ENCODE results near the gene KCNA3.
"Not testable (repeated sequence)": the region's sequence is repeated elsewhere in the genome, so short reads cannot be mapped to it uniquely, and the experiment has no call there.

KCNA3 gene

GRCh38 chr1:110680036-110680735 lies 5.4 kb upstream of the KCNA3 start:
- DNase-seq (ENCODE audit: low read depth, low spot score): no peak

- DNase-seq (ENCODE audit: low read depth, low spot score): no peak
Observed at GRCh38 chr1:110677526-110677925, 2.8 kb upstream of the KCNA3 start.

GRCh38 chr1:110676970-110677369 lies 2.2 kb upstream of the KCNA3 start:
- no peak for DNase-seq (ENCODE audit: low read depth, low spot score)

GRCh38 chr1:110675060-110675791 lies 486 bp upstream of the KCNA3 start:
- DNase-seq (ENCODE audit: low read depth, low spot score): no peak

GRCh38 chr1:110673805-110674336 lies 869 bp downstream of the KCNA3 start:
- no peak for DNase-seq (ENCODE audit: low read depth, low spot score)

GRCh38 chr1:110673197-110673701 lies 1.5 kb downstream of the KCNA3 start:
- DNase-seq (ENCODE audit: low read depth, low spot score): no peak

- no peak for DNase-seq (ENCODE audit: low read depth, low spot score)
Observed at GRCh38 chr1:110672753-110673108, 2.0 kb downstream of the KCNA3 start.

GRCh38 chr1:110672001-110672752 lies 2.6 kb downstream of the KCNA3 start:
- DNase-seq (ENCODE audit: low read depth, low spot score): peak; percentile 32

GRCh38 chr1:110671361-110671760 lies 3.4 kb downstream of the KCNA3 start:
- DNase-seq (ENCODE audit: low read depth, low spot score): no peak

- no peak for DNase-seq (ENCODE audit: low read depth, low spot score)
Observed at GRCh38 chr1:110668549-110668948, 6.2 kb downstream of the KCNA3 start.

GRCh38 chr1:110667776-110668175 lies 7.0 kb downstream of the KCNA3 start:
- DNase-seq (ENCODE audit: low read depth, low spot score): no peak

GRCh38 chr1:110663241-110663640 lies 11.5 kb downstream of the KCNA3 start:
- DNase-seq (ENCODE audit: low read depth, low spot score): no peak

- not testable (repeated sequence) for DNase-seq (ENCODE audit: low read depth, low spot score)
Observed at GRCh38 chr1:110659559-110659958, 15.2 kb downstream of the KCNA3 start.

- DNase-seq (ENCODE audit: low read depth, low spot score): no peak
Observed at GRCh38 chr1:110657351-110657750, 17.4 kb downstream of the KCNA3 start.

- DNase-seq (ENCODE audit: low read depth, low spot score): no peak
Observed at GRCh38 chr1:110650609-110651008, 24.1 kb downstream of the KCNA3 start.

GRCh38 chr1:110648417-110648816 lies 26.3 kb downstream of the KCNA3 start:
- DNase-seq (ENCODE audit: low read depth, low spot score): no peak

GRCh38 chr1:110647254-110647891 lies 27.4 kb downstream of the KCNA3 start:
- no peak for DNase-seq (ENCODE audit: low read depth, low spot score)

GRCh38 chr1:110645821-110646735 lies 28.7 kb downstream of the KCNA3 start:
- no peak for DNase-seq (ENCODE audit: low read depth, low spot score)

GRCh38 chr1:110645211-110645610 lies 29.5 kb downstream of the KCNA3 start:
- DNase-seq (ENCODE audit: low read depth, low spot score): no peak

GRCh38 chr1:110643879-110644472 lies 30.8 kb downstream of the KCNA3 start:
- no peak for DNase-seq (ENCODE audit: low read depth, low spot score)
